Left lung (tissue), 10 donors: ENCODE data around the gene CPNE4. TPM values are rescaled to one million over a fixed set of nuclear protein-coding genes. Genes with fewer than 3 reads are reported as not detected.

ENCODE experiments used
- ATAC-seq: fragments of 200-7000 bp; cut with Tn5 transposase; one replicate; pipeline ENCODE4 v1.9.1; 2020; ENCODE audit warnings: moderate library complexity
- DNase-seq, 4 donors: peaks; one replicate each; pipeline ENCODE4 v3.0.0-alpha.2; 2013 to 2020
- H3K27ac ChIP-seq, 2 donors: fragments of 200-600 bp; sonication (generic) in 1 of 2; one replicate each; pipeline versions ENCODE4 v1.5.0 to v1.8.0; 2020 to 2021
- H3K27me3 ChIP-seq, 2 donors: fragments of 200-600 bp; sonication (generic) in 1 of 2; one replicate each; pipeline versions ENCODE4 v1.5.0 to v1.8.0; 2020 to 2021
- H3K36me3 ChIP-seq, 2 donors: fragments of 200-600 bp; sonication (generic) in 1 of 2; one replicate each; pipeline versions ENCODE4 v1.5.0 to v1.8.0; 2020 to 2021
- H3K4me1 ChIP-seq, 2 donors: fragments of 200-600 bp; one replicate each; pipeline ENCODE4 v1.8.0; 2021
- H3K4me3 ChIP-seq, 2 donors: fragments of 200-600 bp; sonication (generic) in 1 of 2; one replicate each; pipeline versions ENCODE4 v1.5.0 to v1.8.0; 2020 to 2021; ENCODE audit warnings: mild to moderate bottlenecking in 1 of 2
- H3K9me3 ChIP-seq, 2 donors: fragments of 200-600 bp; sonication (generic) in 1 of 2; one replicate each; pipeline versions ENCODE4 v1.5.0 to v1.8.0; 2020 to 2021
- intact Hi-C, 2 donors: fragments of 100-400 bp; cut with DNase I; formaldehyde crosslinking; loops; one replicate each; pipeline versions ENCODE4 v1.11.2 to v1.14.2; 2022
- polyA plus RNA-seq, 6 donors: library from polyadenylated mRNA; unstranded; fragments of 120-200 nt; gene quantifications; one replicate each; pipeline ENCODE4 v1.2.1, GENCODE V29; 2013; ENCODE audit not compliant: insufficient read length in 6 of 6
- total RNA-seq, 2 donors: library from RNA; stranded (reverse); fragmentation: NEBNext Ultra II Directional; extraction: Animal tissue kit (Norgen Biotek cat#: 25700); gene quantifications; one replicate each; pipeline ENCODE4 v1.2.1, GENCODE V29; 2021
- TF ChIP-seq, protein P1 (sequence below), 2 donors: fragments of 200-600 bp; sonication (generic) in 1 of 2; IDR thresholded peaks; one replicate each; pipeline versions ENCODE4 v1.5.0 to v1.8.0; 2021; ENCODE audit warnings: antibody characterized with exemption in 2 of 2
- donor health status: DM: no; HTN: yes; CAD: no.
- donor health status: DM: no; HTN: no; CAD: no.

CPNE4 gene
- total and polyA plus RNA-seq, 8 donors = 0.24 to 2.1 (median 0.85) TPM

DNA sequence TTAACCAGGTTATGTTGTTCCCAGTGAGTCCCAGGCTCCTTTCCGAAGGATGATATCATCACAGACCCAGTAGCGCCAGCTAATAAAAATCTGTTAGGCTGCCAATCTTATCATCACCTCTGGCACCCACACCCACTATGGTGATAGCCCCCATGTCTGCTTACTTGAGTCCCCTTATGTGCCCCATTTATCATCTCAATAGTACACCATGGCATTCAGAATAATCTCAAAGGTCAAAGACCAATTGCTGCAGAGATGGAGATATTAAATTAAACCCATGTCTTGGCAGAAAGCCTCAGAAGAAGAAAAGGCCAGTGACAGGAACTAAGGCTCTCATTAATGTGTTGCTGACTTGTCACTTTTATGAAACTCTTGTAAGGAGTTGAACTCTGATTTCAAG, 32.8 kb downstream of the CPNE4 start:
- DNase-seq = no peak
- intact Hi-C loops = no loop called here
- TF ChIP-seq, protein P1, sequence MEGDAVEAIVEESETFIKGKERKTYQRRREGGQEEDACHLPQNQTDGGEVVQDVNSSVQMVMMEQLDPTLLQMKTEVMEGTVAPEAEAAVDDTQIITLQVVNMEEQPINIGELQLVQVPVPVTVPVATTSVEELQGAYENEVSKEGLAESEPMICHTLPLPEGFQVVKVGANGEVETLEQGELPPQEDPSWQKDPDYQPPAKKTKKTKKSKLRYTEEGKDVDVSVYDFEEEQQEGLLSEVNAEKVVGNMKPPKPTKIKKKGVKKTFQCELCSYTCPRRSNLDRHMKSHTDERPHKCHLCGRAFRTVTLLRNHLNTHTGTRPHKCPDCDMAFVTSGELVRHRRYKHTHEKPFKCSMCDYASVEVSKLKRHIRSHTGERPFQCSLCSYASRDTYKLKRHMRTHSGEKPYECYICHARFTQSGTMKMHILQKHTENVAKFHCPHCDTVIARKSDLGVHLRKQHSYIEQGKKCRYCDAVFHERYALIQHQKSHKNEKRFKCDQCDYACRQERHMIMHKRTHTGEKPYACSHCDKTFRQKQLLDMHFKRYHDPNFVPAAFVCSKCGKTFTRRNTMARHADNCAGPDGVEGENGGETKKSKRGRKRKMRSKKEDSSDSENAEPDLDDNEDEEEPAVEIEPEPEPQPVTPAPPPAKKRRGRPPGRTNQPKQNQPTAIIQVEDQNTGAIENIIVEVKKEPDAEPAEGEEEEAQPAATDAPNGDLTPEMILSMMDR (IDR thresholded peaks at IDR 0.05) = no peak
- Histone ChIP-seq H3K27ac (no peak overlapping the region), H3K9me3 (no peaks in the 10 kb centered on the region), H3K27me3 (no peaks in the 10 kb centered on the region), H3K4me3 (no peak overlapping the region), H3K36me3 (no peaks in the 10 kb centered on the region), H3K4me1 (no peaks in the 10 kb centered on the region)
- no peak for ATAC-seq

DNA sequence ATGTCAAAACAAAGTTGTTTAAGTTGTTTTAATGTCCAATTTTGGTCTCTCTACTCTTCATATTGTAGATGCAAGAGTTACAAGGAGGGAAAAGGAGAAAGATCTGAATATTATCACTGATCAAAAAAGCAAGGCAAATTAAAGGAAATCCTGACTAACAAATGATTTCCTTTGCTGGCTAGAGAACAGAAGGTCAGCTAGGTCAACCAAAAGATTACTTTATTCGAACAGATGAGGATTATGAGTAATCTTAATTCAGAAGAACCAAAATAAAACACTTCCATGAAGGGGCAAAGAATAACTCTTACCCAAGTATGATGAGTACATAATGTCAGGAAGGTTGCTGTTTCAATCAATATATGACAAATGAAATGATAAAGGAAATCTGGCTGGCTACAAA, 33.8 kb downstream of the CPNE4 start:
- H3K36me3 ChIP-seq = no peaks in the 10 kb centered on the region
- H3K27me3 ChIP-seq = no peaks in the 10 kb centered on the region
- no peaks in the 10 kb centered on the region for H3K4me1 ChIP-seq
- no peaks in the 10 kb centered on the region for H3K9me3 ChIP-seq
- H3K4me3 ChIP-seq = no peak overlapping the region
- TF ChIP-seq, protein P1 (IDR thresholded peaks at IDR 0.05) = no peak
- no peak for ATAC-seq
- no peak for DNase-seq
- H3K27ac ChIP-seq = no peak overlapping the region
- intact Hi-C loops = no loop called here

DNA sequence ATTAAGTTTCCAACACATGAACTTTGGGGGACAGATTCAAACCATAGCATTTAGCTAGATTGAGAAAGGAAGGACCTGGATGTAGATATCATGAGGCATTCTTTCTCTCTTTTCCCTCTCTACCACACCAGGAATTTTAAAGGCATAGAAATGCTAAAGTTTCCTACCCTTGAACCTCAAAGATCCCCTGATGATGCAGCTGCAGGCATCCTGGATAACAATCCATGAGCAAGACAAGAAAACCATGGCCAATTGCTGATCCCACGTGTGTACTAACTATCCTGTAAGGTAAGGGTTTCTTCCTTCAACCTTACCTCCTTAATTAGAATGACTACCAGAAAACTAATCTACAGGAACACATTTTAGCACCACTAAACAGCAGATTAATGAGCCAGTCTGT, 36.8 kb downstream of the CPNE4 start:
- TF ChIP-seq, protein P1 (IDR thresholded peaks at IDR 0.05) = no peak
- Histone ChIP-seq H3K4me1 (no peaks in the 10 kb centered on the region), H3K27ac (no peak overlapping the region), H3K9me3 (no peaks in the 10 kb centered on the region), H3K4me3 (no peak overlapping the region), H3K36me3 (no peaks in the 10 kb centered on the region), H3K27me3 (no peaks in the 10 kb centered on the region)
- DNase-seq (no peak), ATAC-seq (no peak)
- intact Hi-C loops = no loop called here

DNA sequence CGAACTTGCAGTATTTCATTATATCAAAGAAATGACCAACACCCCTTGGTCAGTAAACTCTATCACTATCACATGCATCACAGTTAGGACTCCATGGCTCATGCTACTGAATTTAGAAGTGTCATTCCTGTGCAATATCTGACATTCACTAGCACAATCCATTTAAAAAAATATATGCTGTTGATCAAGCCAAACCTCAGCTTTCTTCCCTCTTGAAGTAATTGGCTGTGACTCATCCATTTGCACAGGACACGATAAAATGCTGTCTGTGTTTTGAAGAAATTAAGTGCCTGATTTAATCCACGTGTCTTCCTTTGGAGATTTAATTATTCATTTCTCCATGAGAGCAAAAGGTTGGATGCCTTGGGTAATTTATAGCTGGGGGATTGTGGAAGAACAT, 38.9 kb downstream of the CPNE4 start:
- Histone ChIP-seq H3K9me3 (peaks cover 0 to 5% of the 10 kb centered on the region in 2 donors), H3K4me3 (no peak overlapping the region), H3K4me1 (no peaks in the 10 kb centered on the region), H3K27ac (no peak overlapping the region), H3K36me3 (no peaks in the 10 kb centered on the region), H3K27me3 (no peaks in the 10 kb centered on the region)
- intact Hi-C loops = no loop called here
- TF ChIP-seq, protein P1 (IDR thresholded peaks at IDR 0.05) = no peak
- DNase-seq = no peak
- ATAC-seq = no peak

DNA sequence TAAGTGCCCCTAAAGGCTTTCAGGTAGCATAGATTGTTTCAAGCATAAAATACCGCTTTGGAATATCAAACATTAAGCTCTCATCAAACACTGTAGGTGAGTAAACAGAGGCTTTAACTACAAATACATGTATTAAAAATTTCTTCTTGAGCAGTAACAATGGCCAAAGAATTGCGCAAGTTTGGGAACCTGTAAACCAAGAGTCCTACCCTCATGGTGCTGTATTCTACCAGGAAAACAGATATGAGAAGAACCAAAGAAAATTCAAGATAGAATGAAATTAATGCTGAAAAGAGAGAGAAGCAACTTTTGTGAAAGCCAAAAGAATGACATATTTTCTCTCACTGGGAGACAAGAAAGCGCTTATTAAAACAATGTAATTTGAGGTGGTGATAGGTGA, 45.5 kb downstream of the CPNE4 start:
- TF ChIP-seq, protein P1 (IDR thresholded peaks at IDR 0.05) = no peak
- no peaks in the 10 kb centered on the region for H3K36me3 ChIP-seq
- intact Hi-C loops = no loop called here
- H3K4me3 ChIP-seq = no peak overlapping the region
- no peak overlapping the region for H3K27ac ChIP-seq
- H3K4me1 ChIP-seq = no peaks in the 10 kb centered on the region
- ATAC-seq (no peak), DNase-seq (no peak)
- no peaks in the 10 kb centered on the region for H3K27me3 ChIP-seq
- H3K9me3 ChIP-seq = peaks cover 0 to 5% of the 10 kb centered on the region in 2 donors
